Endodermal cell (in vitro differentiated cells): ENCODE measurements around the gene CD27. TPM values are rescaled to one million over a fixed set of nuclear protein-coding genes. Genes with fewer than 3 reads are reported as not detected.
"Not testable (repeated sequence)": the region's sequence is repeated elsewhere in the genome, so short reads cannot be mapped to it uniquely, and the experiment has no call there.

Source experiments
- DNase-seq: peaks from one replicate; pipeline ENCODE4 v3.0.0-alpha.2; 2017
- H3K27ac ChIP-seq: 2 replicates; pipeline ENCODE4 v1.5.1; 2013; ENCODE audit warnings: mild to moderate bottlenecking, low read depth, low read length, moderate library complexity
- H3K27me3 ChIP-seq: 2 replicates; pipeline ENCODE4 v1.6.1; 2013; ENCODE audit warnings: mild to moderate bottlenecking, low read length, moderate library complexity; ENCODE audit not compliant: insufficient read depth, control insufficient read depth, poor library complexity, severe bottlenecking
- H3K36me3 ChIP-seq: 2 replicates; pipeline ENCODE4 v1.7.0; 2013; ENCODE audit warnings: mild to moderate bottlenecking, low read length, moderate library complexity; ENCODE audit not compliant: control insufficient read depth, insufficient read depth
- H3K4me1 ChIP-seq: one replicate; pipeline ENCODE4 v1.7.0; 2013; ENCODE audit warnings: low read length; ENCODE audit not compliant: control insufficient read depth, insufficient read depth
- H3K4me3 ChIP-seq: 2 replicates; pipeline ENCODE4 v1.5.1; 2013; ENCODE audit warnings: mild to moderate bottlenecking, low read length, moderate library complexity
- H3K9ac ChIP-seq: 2 replicates; pipeline ENCODE4 v1.6.1; 2013; ENCODE audit warnings: mild to moderate bottlenecking, low read length, moderate library complexity; ENCODE audit not compliant: poor library complexity, severe bottlenecking; ENCODE audit errors: extremely low read depth
- H3K9me3 ChIP-seq: 2 replicates; pipeline ENCODE4 v1.6.1; 2013; ENCODE audit warnings: mild to moderate bottlenecking, low read length, moderate library complexity; ENCODE audit not compliant: control insufficient read depth
- H3K27ac Mint-ChIP-seq: 2 replicates; pipeline ENCODE4 v1.8.0; 2020; ENCODE audit warnings: mixed read lengths
- H3K27me3 Mint-ChIP-seq: 2 replicates; pipeline ENCODE4 v1.8.0; 2021; ENCODE audit warnings: mild to moderate bottlenecking, mixed read lengths; ENCODE audit not compliant: insufficient read depth
- H3K36me3 Mint-ChIP-seq: 2 replicates; pipeline ENCODE4 v1.8.0; 2020; ENCODE audit warnings: low read depth, mixed read lengths
- H3K4me1 Mint-ChIP-seq: 2 replicates; pipeline ENCODE4 v1.8.0; 2020; ENCODE audit warnings: mixed read lengths
- H3K4me3 Mint-ChIP-seq: 2 replicates; pipeline ENCODE4 v1.8.0; 2020; ENCODE audit warnings: mild to moderate bottlenecking, moderate library complexity, mixed read lengths
- H3K9me3 Mint-ChIP-seq: 2 replicates; pipeline ENCODE4 v1.8.0; 2020; ENCODE audit warnings: mild to moderate bottlenecking, mixed read lengths
- CTCF ChIP-seq: fragments of 200-600 bp; sonication (generic); conservative IDR thresholded peaks from 2 replicates; pipeline ENCODE4 v1.5.0; 2021; ENCODE audit warnings: antibody characterized with exemption, mild to moderate bottlenecking
- WGBS, 2 experiments: methylation state at CpG; one replicate each; pipeline versions ENCODE4 v1.1.5 to v1.1.7; 2013; ENCODE audit warnings: missing lambda C conversion rate in 2 of 2, mixed read lengths in 1 of 2; ENCODE audit not compliant: insufficient coverage in 1 of 2, insufficient read length in 1 of 2; 5-methylcytosine and 5-hydroxymethylcytosine counted together
- total RNA-seq, 2 donors: library from RNA; stranded (reverse); fragmentation: NEBNext Ultra II Directional in 1 of 2; extraction: Animal tissue kit (Norgen Biotek cat#: 25700) in 1 of 2; gene quantifications; 2 replicates in 1 of 2; 3 replicates in 1 of 2; pipeline ENCODE4 v1.2.1, GENCODE V29; 2021

Gene CD27
- total RNA-seq, 2 donors from 2014 or later = 0.44 TPM; not detected in 1

GRCh38 chr12:6470375-6471163 lies 25.8 kb downstream of the CD27 start, which contains the start of gene VAMP1:
Gene VAMP1 (minus strand): TSS chr12:6470677. CDS start chr12:6470531, 146 bp downstream.
- Histone ChIP-seq H3K4me1 (no peaks in the 10 kb centered on the region), H3K27ac (peak within 1 kb of the TSS; percentile 45), H3K9ac (peak within 1 kb of the TSS; percentile 68), H3K9me3 (no peaks in the 10 kb centered on the region), H3K27me3 (no peaks in the 10 kb centered on the region), H3K4me3 (peak within 1 kb of the TSS; percentile 85), H3K36me3 (peaks cover 5% of the 10 kb centered on the region)
- peak within 1 kb of the TSS; percentile 93 for H3K27ac Mint-ChIP-seq
- WGBS, 2 experiments = 0 to 1% methylated on average over 29 to 69 of the region's 69 CpGs
- H3K4me1 Mint-ChIP-seq = peaks cover 18% of the 10 kb centered on the region
- H3K36me3 Mint-ChIP-seq = peaks cover 20% of the 10 kb centered on the region
- H3K4me3 Mint-ChIP-seq = peak within 1 kb of the TSS; percentile 76
- no peak for TF ChIP-seq CTCF
- H3K9me3 Mint-ChIP-seq = peaks cover 8% of the 10 kb centered on the region
- H3K27me3 Mint-ChIP-seq = peaks cover 16% of the 10 kb centered on the region
- peak; percentile 100 for DNase-seq

GRCh38 chr12:6471989-6472360 lies 27.2 kb downstream of the CD27 start:
- Histone ChIP-seq H3K36me3 (no peaks in the 10 kb centered on the region), H3K9me3 (peaks cover 8% of the 10 kb centered on the region), H3K27ac (no peak overlapping the region), H3K4me3 (no peak overlapping the region), H3K4me1 (no peaks in the 10 kb centered on the region), H3K27me3 (no peaks in the 10 kb centered on the region), H3K9ac (no peak overlapping the region)
- Mint-ChIP-seq H3K9me3 (peaks cover 21% of the 10 kb centered on the region), H3K36me3 (peaks cover 12% of the 10 kb centered on the region), H3K27ac (no peak overlapping the region), H3K4me1 (peaks cover 18% of the 10 kb centered on the region), H3K27me3 (peaks cover 20% of the 10 kb centered on the region), H3K4me3 (no peak overlapping the region)
- TF ChIP-seq CTCF = no peak
- WGBS, 2 experiments = 97 to 100% methylated on average over 1 of the region's 1 CpG
- DNase-seq = no peak

GRCh38 chr12:6472491-6472890 lies 27.7 kb downstream of the CD27 start:
- H3K4me1 ChIP-seq = no peaks in the 10 kb centered on the region
- WGBS, 2 experiments = 95 to 97% methylated on average over 10 to 11 of the region's 11 CpGs
- peaks cover 7% of the 10 kb centered on the region for H3K36me3 Mint-ChIP-seq
- no peaks in the 10 kb centered on the region for H3K36me3 ChIP-seq
- H3K9me3 Mint-ChIP-seq = peaks cover 25% of the 10 kb centered on the region
- H3K9me3 ChIP-seq = peaks cover 8% of the 10 kb centered on the region
- H3K4me3 Mint-ChIP-seq = no peak overlapping the region
- DNase-seq = no peak
- TF ChIP-seq CTCF = no peak
- no peaks in the 10 kb centered on the region for H3K27me3 ChIP-seq
- H3K4me3 ChIP-seq = no peak overlapping the region
- H3K27me3 Mint-ChIP-seq = peaks cover 23% of the 10 kb centered on the region
- no peak overlapping the region for H3K27ac Mint-ChIP-seq
- no peak overlapping the region for H3K27ac ChIP-seq
- peaks cover 18% of the 10 kb centered on the region for H3K4me1 Mint-ChIP-seq
- no peak overlapping the region for H3K9ac ChIP-seq

GRCh38 chr12:6475233-6475975 lies 30.6 kb downstream of the CD27 start:
- not testable (repeated sequence) for H3K4me1 ChIP-seq, H3K4me3 Mint-ChIP-seq, H3K36me3 Mint-ChIP-seq, H3K4me1 Mint-ChIP-seq, H3K9me3 ChIP-seq, H3K27ac ChIP-seq, H3K27me3 ChIP-seq, DNase-seq, H3K4me3 ChIP-seq, H3K27ac Mint-ChIP-seq, H3K36me3 ChIP-seq, H3K9ac ChIP-seq
- peaks cover 28% of the 10 kb centered on the region for H3K9me3 Mint-ChIP-seq
- peaks cover 43% of the 10 kb centered on the region for H3K27me3 Mint-ChIP-seq
- 86 to 95% methylated on average over 4 to 38 of the region's 48 CpGs for WGBS, 2 experiments
